HPDE6-E6E7 (cell line): Measurements from ENCODE around the gene ZYG11A.

ENCODE experiments used
- DNase-seq: peaks from one replicate; pipeline ENCODE4 v3.0.0; 2011; ENCODE audit warnings: missing footprints; ENCODE audit errors: extremely low spot score

The ZYG11A gene

GRCh38 chr1:52918201-52918600, 75.6 kb downstream of the ZYG11A start:
- DNase-seq, result no peak

GRCh38 chr1:52919051-52919722, 76.6 kb downstream of the ZYG11A start:
- DNase-seq, result no peak

GRCh38 chr1:52919723-52920483, 77.3 kb downstream of the ZYG11A start:
- DNase-seq, result no peak

- DNase-seq, result no peak
These were observed 78.3 kb downstream of the ZYG11A start for GRCh38 chr1:52920791-52921291.

- DNase-seq, result no peak
These were observed 83.0 kb downstream of the ZYG11A start for GRCh38 chr1:52925571-52926005.

- no peak for DNase-seq
These were observed 84.3 kb downstream of the ZYG11A start for GRCh38 chr1:52926864-52927211.

GRCh38 chr1:52927212-52928014, 84.9 kb downstream of the ZYG11A start, which contains the start of gene SCP2:
Gene SCP2 (plus strand): TSS chr1:52927276. CDS start chr1:52927397, 121 bp downstream.
- peak; percentile 68 for DNase-seq

- no peak for DNase-seq
These were observed 85.5 kb downstream of the ZYG11A start for GRCh38 chr1:52928015-52928404.

- no peak for DNase-seq
These were observed 86.5 kb downstream of the ZYG11A start for GRCh38 chr1:52929019-52929418.

- DNase-seq, result no peak
These were observed 95.0 kb downstream of the ZYG11A start for GRCh38 chr1:52937433-52938182.

- DNase-seq, result no peak
These were observed 95.6 kb downstream of the ZYG11A start for GRCh38 chr1:52938183-52938451.

- no peak for DNase-seq
These were observed 101.4 kb downstream of the ZYG11A start for GRCh38 chr1:52943876-52944416.

- DNase-seq, result no peak
These were observed 102.0 kb downstream of the ZYG11A start for GRCh38 chr1:52944566-52944965.
